ENCODE data around the gene LRRC28. TPM values are rescaled to one million over a fixed set of nuclear protein-coding genes. Genes with fewer than 3 reads are reported as not detected.

The LRRC28 gene
- total RNA-seq: 10 to 100 TPM; 16.9 to 17.0 TPM

GRCh38 chr15:99250857-99251841 is at the start of gene LRRC28:
TSS of gene LRRC28 (plus strand) at chr15:99251481. CDS start at chr15:99255958, 4,477 bp downstream.

GRCh38 chr15:99249270-99249841 is 1.9 kb upstream of the LRRC28 start, which contains the start of gene TTC23:
TSS of gene TTC23 (minus strand) at chr15:99249581. CDS start at chr15:99228712, 20,869 bp downstream.

Other genes starting within 250 kb of the LRRC28 start
- not detected for gene PGPEP1L, start 243.7 kb upstream of the LRRC28 start, total RNA-seq
- gene SYNM, start 146.4 kb upstream of the LRRC28 start, total RNA-seq: 1 to 10 TPM; 3.0 to 3.3 TPM
- 1 to 10 TPM in 1 of 2 experiments, under 1 TPM in 1; 0.43 to 1.1 TPM for gene TTC23, start 1.9 kb upstream of the LRRC28 start, total RNA-seq

Measured in activated naive CD4-positive, alpha-beta T cell treated with anti-CD3 and anti-CD28 coated beads, Interleukin-2, amount 10 ng/mL, durations not matched to agents 5 hours and 36 hours (primary cell).